Measurements from ENCODE around the gene NPFFR1. TPM values are rescaled to one million over a fixed set of nuclear protein-coding genes. Genes with fewer than 3 reads are reported as not detected.
"Not testable (repeated sequence)": the region's sequence is repeated elsewhere in the genome, so short reads cannot be mapped to it uniquely, and the experiment has no call there.

The NPFFR1 gene
- total RNA-seq, 2 experiments from 2014 or later: not detected

DNA sequence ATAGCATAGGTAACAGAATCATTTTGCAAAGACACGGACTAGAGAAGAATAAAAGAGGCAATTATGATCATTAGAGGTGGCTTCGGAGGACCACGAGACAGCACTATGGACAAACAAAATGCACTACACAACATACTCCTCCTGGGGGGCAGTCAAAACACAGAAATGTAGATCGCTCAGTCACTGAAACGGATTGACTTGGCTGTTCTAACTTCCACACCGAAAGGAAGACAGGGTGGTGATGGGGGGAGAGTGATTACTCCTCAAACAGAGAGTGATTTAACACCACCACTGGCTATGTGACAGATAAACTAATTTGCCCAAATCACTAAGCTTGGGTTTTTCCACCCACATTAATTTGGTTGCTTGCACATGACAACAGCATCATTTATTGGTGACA is 36.4 kb downstream of the NPFFR1 start:
- no peaks in the 10 kb centered on the region for H3K79me2 ChIP-seq (ENCODE audit: insufficient read depth, low read depth, low read length)
- intact Hi-C loops (cut with micrococcal nuclease; ENCODE audit: unreplicated experiment): no loop called here

DNA sequence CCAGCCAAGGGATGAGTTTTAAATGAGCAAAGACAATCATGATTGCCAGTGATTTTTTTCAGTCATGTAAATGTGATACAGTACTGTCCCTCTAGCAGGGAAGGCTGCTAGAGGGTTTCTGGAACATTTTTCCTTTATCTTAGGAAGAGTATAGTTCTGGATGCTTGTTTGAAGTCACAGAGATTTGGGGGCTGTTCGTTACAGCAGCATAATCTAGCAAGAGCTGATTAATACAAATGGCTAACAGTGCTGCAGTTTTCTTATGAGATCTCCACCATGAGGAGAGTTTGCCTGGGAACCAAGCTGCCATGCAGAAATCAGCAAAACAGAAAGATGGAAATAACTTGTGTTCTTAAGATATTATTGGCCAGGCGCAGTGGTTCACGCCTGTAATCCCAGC is 42.7 kb downstream of the NPFFR1 start:
- TF ChIP-seq EZH2phosphoT487 (IDR thresholded peaks at IDR 0.05; ENCODE audit: borderline replicate concordance, low read depth, low read length): no peak
- TF ChIP-seq, protein P1, sequence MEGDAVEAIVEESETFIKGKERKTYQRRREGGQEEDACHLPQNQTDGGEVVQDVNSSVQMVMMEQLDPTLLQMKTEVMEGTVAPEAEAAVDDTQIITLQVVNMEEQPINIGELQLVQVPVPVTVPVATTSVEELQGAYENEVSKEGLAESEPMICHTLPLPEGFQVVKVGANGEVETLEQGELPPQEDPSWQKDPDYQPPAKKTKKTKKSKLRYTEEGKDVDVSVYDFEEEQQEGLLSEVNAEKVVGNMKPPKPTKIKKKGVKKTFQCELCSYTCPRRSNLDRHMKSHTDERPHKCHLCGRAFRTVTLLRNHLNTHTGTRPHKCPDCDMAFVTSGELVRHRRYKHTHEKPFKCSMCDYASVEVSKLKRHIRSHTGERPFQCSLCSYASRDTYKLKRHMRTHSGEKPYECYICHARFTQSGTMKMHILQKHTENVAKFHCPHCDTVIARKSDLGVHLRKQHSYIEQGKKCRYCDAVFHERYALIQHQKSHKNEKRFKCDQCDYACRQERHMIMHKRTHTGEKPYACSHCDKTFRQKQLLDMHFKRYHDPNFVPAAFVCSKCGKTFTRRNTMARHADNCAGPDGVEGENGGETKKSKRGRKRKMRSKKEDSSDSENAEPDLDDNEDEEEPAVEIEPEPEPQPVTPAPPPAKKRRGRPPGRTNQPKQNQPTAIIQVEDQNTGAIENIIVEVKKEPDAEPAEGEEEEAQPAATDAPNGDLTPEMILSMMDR (conservative IDR thresholded peaks at IDR 0.05; ENCODE audit: low read length): no peak
- H3K4me2 ChIP-seq (ENCODE audit: low read length): no peak overlapping the region
- H3K9me3 ChIP-seq (ENCODE audit: low read length): no peaks in the 10 kb centered on the region
- ChIA-PET CTCF (ENCODE audit: unreplicated experiment) (no interaction called here), POLR2A (no interaction called here)
- DNase-seq (ENCODE audit: low spot score): no peak
- no peaks in the 10 kb centered on the region for H3K79me2 ChIP-seq (ENCODE audit: insufficient read depth, low read depth, low read length)
- H3K4me1 ChIP-seq (ENCODE audit: insufficient read depth, low read length, poor library complexity, severe bottlenecking): peaks cover 5% of the 10 kb centered on the region
- no peak overlapping the region for H2AFZ ChIP-seq (ENCODE audit: low read length)
- no peaks in the 10 kb centered on the region for H4K20me1 ChIP-seq (ENCODE audit: insufficient read depth, low read length)
- H3K4me3 ChIP-seq (ENCODE audit: low read depth, low read length, poor library complexity, severe bottlenecking): no peak overlapping the region
- no peak overlapping the region for H3K27ac ChIP-seq (ENCODE audit: low read depth, low read length, poor library complexity, severe bottlenecking)
- no TSS peak for BruUV-seq (replicated peaks)
- intact Hi-C loops (cut with micrococcal nuclease; ENCODE audit: unreplicated experiment): no loop called here
- no peaks in the 10 kb centered on the region for H3K36me3 ChIP-seq (ENCODE audit: insufficient read depth, low read length)
- no peaks in the 10 kb centered on the region for H3K9me2 ChIP-seq (ENCODE audit: insufficient read depth, low read length)

More for the DNA sequence above, 36.4 kb downstream of the NPFFR1 start:
- DNase-seq (ENCODE audit: low spot score): no peak
- Histone ChIP-seq H3K27ac (ENCODE audit: low read depth, low read length, poor library complexity, severe bottlenecking) (no peak overlapping the region), H3K9me2 (ENCODE audit: insufficient read depth, low read length) (no peaks in the 10 kb centered on the region), H2AFZ (ENCODE audit: low read length) (no peak overlapping the region), H3K4me1 (ENCODE audit: insufficient read depth, low read length, poor library complexity, severe bottlenecking) (peaks cover 5% of the 10 kb centered on the region), H4K20me1 (ENCODE audit: insufficient read depth, low read length) (no peaks in the 10 kb centered on the region), H3K9me3 (ENCODE audit: low read length) (no peaks in the 10 kb centered on the region; the same call in 1 of the 2 replicates), H3K4me2 (ENCODE audit: low read length) (no peak overlapping the region), H3K4me3 (ENCODE audit: low read depth, low read length, poor library complexity, severe bottlenecking) (no peak overlapping the region), H3K36me3 (ENCODE audit: insufficient read depth, low read length) (no peaks in the 10 kb centered on the region)
- POLR2A ChIA-PET: interaction anchor here (0.6 kb wide), 1 partner anchor 100 kb away, joined by 4 read pairs; no protein-coding TSS in a partner anchor
- no TSS peak for BruUV-seq (replicated peaks)
- CTCF ChIA-PET (ENCODE audit: unreplicated experiment): no interaction called here
- TF ChIP-seq, protein P1 (conservative IDR thresholded peaks at IDR 0.05; ENCODE audit: low read length): no peak
- no peak for TF ChIP-seq EZH2phosphoT487 (IDR thresholded peaks at IDR 0.05; ENCODE audit: borderline replicate concordance, low read depth, low read length)

DNA sequence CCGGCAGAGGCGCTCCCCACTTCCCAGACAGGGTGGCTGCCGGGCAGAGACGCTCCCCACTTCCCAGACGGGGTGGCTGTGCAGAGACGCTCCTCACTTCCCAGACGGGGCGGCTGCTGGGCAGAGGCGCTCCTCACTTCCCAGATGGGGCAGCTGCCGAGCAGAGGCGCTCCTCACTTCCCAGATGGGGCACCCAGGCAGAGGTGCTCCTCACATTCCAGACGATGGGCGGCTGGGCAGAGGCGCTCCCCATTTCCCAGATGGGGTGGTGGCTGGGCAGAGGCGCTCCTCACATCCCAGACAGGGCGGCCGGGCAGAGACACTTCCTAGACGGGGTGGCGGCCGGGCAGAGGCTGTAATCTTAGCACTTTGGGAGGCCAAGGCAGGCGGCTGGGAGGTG is 43.8 kb downstream of the NPFFR1 start:
- H3K79me2 ChIP-seq (ENCODE audit: insufficient read depth, low read depth, low read length); H4K20me1 ChIP-seq (ENCODE audit: insufficient read depth, low read length); H3K4me1 ChIP-seq (ENCODE audit: insufficient read depth, low read length, poor library complexity, severe bottlenecking); H3K36me3 ChIP-seq (ENCODE audit: insufficient read depth, low read length); BruUV-seq (replicated peaks); POLR2A ChIA-PET; H2AFZ ChIP-seq (ENCODE audit: low read length); H3K4me2 ChIP-seq (ENCODE audit: low read length); intact Hi-C loops (cut with micrococcal nuclease; ENCODE audit: unreplicated experiment); H3K4me3 ChIP-seq (ENCODE audit: low read depth, low read length, poor library complexity, severe bottlenecking); H3K9me3 ChIP-seq (ENCODE audit: low read length); CTCF ChIA-PET (ENCODE audit: unreplicated experiment); DNase-seq (ENCODE audit: low spot score); H3K27ac ChIP-seq (ENCODE audit: low read depth, low read length, poor library complexity, severe bottlenecking); H3K9me2 ChIP-seq (ENCODE audit: insufficient read depth, low read length): not testable (repeated sequence)

DNA sequence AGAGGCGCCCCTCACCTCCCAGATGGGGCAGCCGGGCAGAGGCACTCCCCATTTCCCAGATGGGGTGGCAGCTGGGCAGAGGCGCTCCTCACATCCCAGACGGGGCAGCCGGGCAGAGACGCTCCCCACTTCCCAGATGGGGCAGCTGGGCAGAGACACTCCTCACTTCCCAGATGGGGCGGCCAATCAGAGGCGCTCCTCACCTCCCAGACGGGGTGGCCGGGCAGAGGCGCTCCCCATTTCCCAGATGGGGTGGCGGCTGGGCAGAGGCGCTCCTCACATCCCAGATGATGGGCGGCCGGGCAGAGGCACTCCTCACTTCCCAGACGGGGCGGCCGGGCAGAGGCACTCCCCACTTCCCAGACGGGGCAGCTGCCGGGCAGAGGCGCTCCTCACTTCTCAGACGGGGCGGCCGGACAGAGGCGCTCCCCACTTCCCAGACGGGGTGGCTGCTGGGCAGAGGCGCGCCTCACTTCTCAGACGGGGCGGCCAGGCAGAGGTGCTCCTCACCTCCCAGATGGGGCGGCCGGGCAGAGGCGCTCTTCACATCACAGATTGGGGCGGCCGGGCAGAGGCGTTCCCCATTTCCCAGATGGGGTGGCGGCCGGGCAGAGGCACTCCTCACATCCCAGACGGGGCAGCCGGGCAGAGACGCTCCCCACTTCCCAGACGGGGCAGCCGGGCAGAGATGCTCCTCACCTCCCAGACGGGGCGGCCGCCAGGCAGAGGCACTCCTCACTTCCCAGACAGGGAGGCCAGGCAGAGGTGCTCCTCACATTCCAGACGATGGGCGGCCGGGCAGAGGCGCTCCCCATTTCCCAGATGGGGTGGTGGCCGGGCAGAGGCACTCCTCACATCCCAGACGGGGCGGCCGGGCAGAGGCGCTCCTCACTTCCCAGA is 44.5 kb downstream of the NPFFR1 start:
- H3K4me3 ChIP-seq (ENCODE audit: low read depth, low read length, poor library complexity, severe bottlenecking); DNase-seq (ENCODE audit: low spot score); H3K79me2 ChIP-seq (ENCODE audit: insufficient read depth, low read depth, low read length); BruUV-seq (replicated peaks); intact Hi-C loops (cut with micrococcal nuclease; ENCODE audit: unreplicated experiment); H3K9me2 ChIP-seq (ENCODE audit: insufficient read depth, low read length); H3K4me1 ChIP-seq (ENCODE audit: insufficient read depth, low read length, poor library complexity, severe bottlenecking); H3K4me2 ChIP-seq (ENCODE audit: low read length); CTCF ChIA-PET (ENCODE audit: unreplicated experiment); POLR2A ChIA-PET; H3K36me3 ChIP-seq (ENCODE audit: insufficient read depth, low read length); H3K27ac ChIP-seq (ENCODE audit: low read depth, low read length, poor library complexity, severe bottlenecking); H4K20me1 ChIP-seq (ENCODE audit: insufficient read depth, low read length); H2AFZ ChIP-seq (ENCODE audit: low read length); H3K9me3 ChIP-seq (ENCODE audit: low read length): not testable (repeated sequence)

DNA sequence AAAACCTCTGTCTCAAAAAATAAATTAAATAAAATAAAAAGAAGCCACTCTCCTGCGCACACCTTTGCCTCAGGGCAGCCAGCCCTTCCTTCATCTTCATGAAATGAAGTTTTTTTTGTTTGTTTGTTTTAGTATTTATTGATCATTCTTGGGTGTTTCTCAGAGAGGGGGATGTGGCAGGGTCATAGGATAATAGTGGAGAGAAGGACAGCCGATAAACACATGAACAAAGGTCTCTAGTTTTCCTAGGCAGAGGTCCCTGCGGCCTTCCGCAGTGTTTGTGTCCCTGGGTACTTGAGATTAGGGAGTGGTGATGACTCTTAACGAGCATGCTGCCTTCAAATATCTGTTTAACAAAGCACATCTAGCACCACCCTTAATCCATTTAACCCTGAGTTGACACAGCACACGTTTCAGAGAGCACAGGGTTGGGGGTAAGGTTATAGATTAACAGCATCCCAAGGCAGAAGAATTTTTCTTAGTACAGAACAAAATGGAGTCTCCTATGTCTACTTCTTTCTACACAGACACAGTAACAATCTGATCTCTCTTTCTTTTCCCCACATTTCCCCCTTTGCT is 45.8 kb downstream of the NPFFR1 start:
- POLR2A ChIA-PET; H3K27ac ChIP-seq (ENCODE audit: low read depth, low read length, poor library complexity, severe bottlenecking); H2AFZ ChIP-seq (ENCODE audit: low read length); H3K9me3 ChIP-seq (ENCODE audit: low read length); H3K9me2 ChIP-seq (ENCODE audit: insufficient read depth, low read length); H3K4me1 ChIP-seq (ENCODE audit: insufficient read depth, low read length, poor library complexity, severe bottlenecking); H3K4me2 ChIP-seq (ENCODE audit: low read length); intact Hi-C loops (cut with micrococcal nuclease; ENCODE audit: unreplicated experiment); DNase-seq (ENCODE audit: low spot score); H3K79me2 ChIP-seq (ENCODE audit: insufficient read depth, low read depth, low read length); H4K20me1 ChIP-seq (ENCODE audit: insufficient read depth, low read length); H3K36me3 ChIP-seq (ENCODE audit: insufficient read depth, low read length); BruUV-seq (replicated peaks); H3K4me3 ChIP-seq (ENCODE audit: low read depth, low read length, poor library complexity, severe bottlenecking); CTCF ChIA-PET (ENCODE audit: unreplicated experiment): not testable (repeated sequence)
